PC-9 (cell line): ENCODE results near the gene PITPNM1. TPM values are rescaled to one million over a fixed set of nuclear protein-coding genes. Genes with fewer than 3 reads are reported as not detected.

Experiments
- BruUV-seq: library from RNA; stranded (reverse); fragments of 400-500 nt; replicated peaks from 2 replicates; lab custom pipeline; 2021; lab: Mats Ljungman, UMichigan
- CTCF ChIA-PET: fragments of 300-600 bp; sonication (Branson Sonifier 250); formaldehyde crosslinking; loops from one replicate; lab custom pipeline; 2022; ENCODE audit warnings: antibody characterized with exemption; lab: Charles Lee
- POLR2A ChIA-PET: fragments of 300-600 bp; sonication (Branson Sonifier 250); formaldehyde crosslinking; loops from one replicate; lab custom pipeline; 2022; ENCODE audit warnings: antibody characterized with exemption; ENCODE audit not compliant: unreplicated experiment; lab: Charles Lee
- DNase-seq, 2 experiments: peaks; one replicate each; pipeline versions ENCODE4 v3.0.0 to v3.0.0-alpha.2; 2015 to 2022; ENCODE audit warnings: mixed read lengths in 1 of 2
- H2AFZ ChIP-seq: fragments of 200-600 bp; sonication (generic); 2 replicates; pipeline ENCODE4 v1.8.1; 2017; ENCODE audit warnings: antibody characterized with exemption
- H3F3A ChIP-seq: fragments of 200-600 bp; sonication (generic); 2 replicates; pipeline ENCODE4 v1.8.1; 2017; ENCODE audit warnings: antibody characterized with exemption, mild to moderate bottlenecking, low read depth; ENCODE audit not compliant: insufficient read depth
- H3K27ac ChIP-seq: fragments of 200-600 bp; sonication (generic); 2 replicates; pipeline ENCODE4 v1.6.1; 2016; ENCODE audit warnings: mixed run types
- H3K27me3 ChIP-seq: fragments of 200-600 bp; sonication (generic); 2 replicates; pipeline ENCODE4 v1.6.1; 2016; ENCODE audit warnings: low read depth, mixed run types; ENCODE audit not compliant: insufficient read depth
- H3K36me3 ChIP-seq: fragments of 200-600 bp; sonication (generic); 2 replicates; pipeline ENCODE4 v1.6.1; 2016; ENCODE audit warnings: low read depth, mixed run types
- H3K4me1 ChIP-seq: fragments of 200-600 bp; sonication (generic); replicated peaks from 2 replicates; pipeline ENCODE4 v1.6.1; 2016; ENCODE audit warnings: mixed run types; ENCODE audit not compliant: insufficient read depth
- H3K4me2 ChIP-seq: fragments of 200-600 bp; sonication (generic); 2 replicates; pipeline ENCODE4 v1.6.1; 2017; ENCODE audit warnings: mixed run types
- H3K4me3 ChIP-seq: fragments of 200-600 bp; sonication (generic); 2 replicates; pipeline ENCODE4 v1.6.1; 2016; ENCODE audit warnings: mixed run types
- H3K79me2 ChIP-seq: fragments of 200-600 bp; sonication (generic); 2 replicates; pipeline ENCODE4 v1.6.1; 2017; ENCODE audit warnings: low read depth, mixed run types
- H3K9me2 ChIP-seq: fragments of 200-600 bp; sonication (generic); 2 replicates; pipeline ENCODE4 v1.8.1; 2017; ENCODE audit warnings: mild to moderate bottlenecking; ENCODE audit not compliant: insufficient read depth
- H3K9me3 ChIP-seq: fragments of 200-600 bp; sonication (generic); 2 replicates; pipeline ENCODE4 v1.8.1; 2016; ENCODE audit warnings: low read depth; ENCODE audit not compliant: insufficient read depth
- H4K20me1 ChIP-seq: fragments of 200-600 bp; sonication (generic); 2 replicates; pipeline ENCODE4 v1.8.1; 2017; ENCODE audit not compliant: insufficient read depth
- CTCF ChIP-seq: fragments of 200-600 bp; sonication (generic); conservative IDR thresholded peaks from 2 replicates; pipeline ENCODE4 v1.6.1; 2017; ENCODE audit warnings: mixed run types, antibody characterized with exemption, mild to moderate bottlenecking, moderate library complexity
- EZH2 ChIP-seq: fragments of 200-600 bp; sonication (generic); IDR thresholded peaks from 2 replicates; pipeline ENCODE4 v1.8.0; 2017; ENCODE audit warnings: antibody characterized with exemption, low read depth
- intact Hi-C: fragments of 100-400 bp; cut with micrococcal nuclease; formaldehyde crosslinking; loops from one replicate; pipeline ENCODE4 v1.10.0; 2022; ENCODE audit not compliant: unreplicated experiment
- total RNA-seq: library from RNA; stranded (reverse); gene quantifications from 2 replicates; pipeline ENCODE4 v1.2.3, GENCODE V29; 2021

The PITPNM1 gene
- total RNA-seq, 1 experiment from 2014 or later: 84.0 TPM

- peaks cover 47% of the 10 kb centered on the region for H3F3A ChIP-seq
- peak overlapping the region; percentile 97 for H3K4me2 ChIP-seq
- intact Hi-C loops: no loop called here
- peaks cover 33% of the 10 kb centered on the region for H3K79me2 ChIP-seq
- no peak for DNase-seq
- no peak overlapping the region for H2AFZ ChIP-seq
- peaks cover 32% of the 10 kb centered on the region for H3K4me1 ChIP-seq
- no peak overlapping the region for H3K27ac ChIP-seq
- BruUV-seq: no TSS peak
- peaks cover 7% of the 10 kb centered on the region; the same call in 1 of the 2 replicates for H3K36me3 ChIP-seq
- no peaks in the 10 kb centered on the region for H3K9me3 ChIP-seq
- H4K20me1 ChIP-seq: peaks cover 3% of the 10 kb centered on the region; the same call in 1 of the 2 replicates
- TF ChIP-seq EZH2 (no peak), CTCF (no peak)
- no peaks in the 10 kb centered on the region for H3K9me2 ChIP-seq
- H3K4me3 ChIP-seq: peak overlapping the region; percentile 97
- no peaks in the 10 kb centered on the region for H3K27me3 ChIP-seq
- ChIA-PET CTCF (no interaction called here), POLR2A (no interaction called here)
Observed at GRCh38 chr11:67503119-67504004, 1.8 kb downstream of the PITPNM1 start.

DNA sequence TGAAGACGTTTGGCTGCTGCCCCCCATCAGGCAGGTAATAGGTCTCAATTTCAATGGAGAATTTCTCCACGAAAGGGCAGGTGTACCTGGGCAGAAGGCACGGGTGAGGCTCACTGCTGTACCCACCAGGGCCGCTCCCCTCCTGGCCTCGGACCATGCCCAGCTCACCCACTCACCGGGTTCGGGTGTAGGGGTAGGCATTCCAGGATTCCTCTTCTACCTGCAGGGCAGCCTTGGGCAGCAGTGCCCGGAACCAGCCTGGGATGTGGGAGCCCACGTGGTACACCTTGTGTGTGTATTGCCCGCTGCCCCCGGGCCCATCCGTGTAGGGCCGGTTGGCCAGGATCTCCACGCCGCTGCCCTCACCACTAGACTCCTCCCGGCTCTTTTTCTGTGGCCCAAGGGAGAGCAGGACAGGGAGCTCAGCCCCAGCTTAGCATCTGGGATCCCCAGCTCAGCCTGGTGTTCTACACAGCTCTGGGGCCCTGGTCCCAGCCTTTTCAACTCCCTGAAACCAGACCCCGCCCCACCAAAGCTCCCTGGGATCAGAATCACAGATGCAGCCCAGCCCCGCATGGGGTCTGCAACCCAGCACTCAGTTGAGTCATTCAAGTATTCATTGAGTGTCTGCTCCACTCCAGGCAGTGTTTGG lies 2.7 kb downstream of the PITPNM1 start:
- DNase-seq: no peak
- TF ChIP-seq EZH2 (no peak), CTCF (no peak)

GRCh38 chr11:67501854-67502253 lies 3.3 kb downstream of the PITPNM1 start:
- Histone ChIP-seq H2AFZ (no peak overlapping the region), H3K79me2 (peaks cover 26% of the 10 kb centered on the region), H3F3A (peaks cover 36% of the 10 kb centered on the region), H3K9me3 (no peaks in the 10 kb centered on the region), H3K4me1 (peaks cover 25% of the 10 kb centered on the region), H3K27me3 (no peaks in the 10 kb centered on the region), H3K36me3 (peaks cover 7% of the 10 kb centered on the region; the same call in 1 of the 2 replicates), H4K20me1 (peaks cover 2% of the 10 kb centered on the region; the same call in 1 of the 2 replicates), H3K9me2 (no peaks in the 10 kb centered on the region), H3K4me3 (no peak overlapping the region), H3K4me2 (no peak overlapping the region), H3K27ac (no peak overlapping the region)
- BruUV-seq: no TSS peak
- CTCF ChIA-PET: no interaction called here
- no peak for DNase-seq
- no peak for TF ChIP-seq EZH2
- no peak for TF ChIP-seq CTCF
- POLR2A ChIA-PET: no interaction called here
- intact Hi-C loops: no loop called here

More for the DNA sequence above, 2.7 kb downstream of the PITPNM1 start:
- no peaks in the 10 kb centered on the region for H3K9me3 ChIP-seq
- intact Hi-C loops: no loop called here
- H3K4me1 ChIP-seq: peaks cover 31% of the 10 kb centered on the region
- no peaks in the 10 kb centered on the region for H3K27me3 ChIP-seq
- H3F3A ChIP-seq: peaks cover 42% of the 10 kb centered on the region
- H3K4me3 ChIP-seq: no peak overlapping the region; the same call in 1 of the 2 replicates
- no peak overlapping the region for H3K27ac ChIP-seq
- ChIA-PET CTCF (no interaction called here), POLR2A (no interaction called here)
- peaks cover 7% of the 10 kb centered on the region; the same call in 1 of the 2 replicates for H3K36me3 ChIP-seq
- no peak overlapping the region for H3K4me2 ChIP-seq
- H3K79me2 ChIP-seq: peaks cover 32% of the 10 kb centered on the region
- H4K20me1 ChIP-seq: peaks cover 3% of the 10 kb centered on the region; the same call in 1 of the 2 replicates
- no TSS peak for BruUV-seq
- no peak overlapping the region for H2AFZ ChIP-seq
- no peaks in the 10 kb centered on the region for H3K9me2 ChIP-seq
